HPDE6-E6E7 (cell line): ENCODE results near the gene TUBGCP2.
A peak's percentile ranks its signal among the peaks of the same experiment; 100 is the strongest.

Source experiments
- DNase-seq: peaks from one replicate; pipeline ENCODE4 v3.0.0; 2011; ENCODE audit warnings: missing footprints; ENCODE audit errors: extremely low spot score

The TUBGCP2 gene

GRCh38 chr10:133341983-133342382 is 33.3 kb upstream of the TUBGCP2 start:
- no peak for DNase-seq

- no peak for DNase-seq
These were observed 31.2 kb upstream of the TUBGCP2 start for GRCh38 chr10:133339708-133340380.

- DNase-seq = no peak
These were observed 29.7 kb upstream of the TUBGCP2 start for GRCh38 chr10:133338080-133339071.

- DNase-seq = no peak
These were observed 28.7 kb upstream of the TUBGCP2 start for GRCh38 chr10:133337370-133337725.

- no peak for DNase-seq
These were observed 28.1 kb upstream of the TUBGCP2 start, which contains the start of gene CALY for GRCh38 chr10:133336577-133337369. Gene CALY (minus strand): TSS chr10:133336896. CDS start chr10:133328989, 7,907 bp downstream.

- DNase-seq = no peak
These were observed 27.5 kb upstream of the TUBGCP2 start for GRCh38 chr10:133336118-133336576.

- no peak for DNase-seq
These were observed 26.8 kb upstream of the TUBGCP2 start for GRCh38 chr10:133335246-133336117.

- DNase-seq = no peak
These were observed 26.0 kb upstream of the TUBGCP2 start for GRCh38 chr10:133334503-133335245.

- DNase-seq = no peak
These were observed 24.4 kb upstream of the TUBGCP2 start for GRCh38 chr10:133332936-133333699.

- DNase-seq = peak; percentile 66
These were observed 21.0 kb upstream of the TUBGCP2 start for GRCh38 chr10:133329491-133330202.

GRCh38 chr10:133328358-133329343 is 20.0 kb upstream of the TUBGCP2 start:
- DNase-seq = no peak

- DNase-seq = no peak
These were observed 19.1 kb upstream of the TUBGCP2 start for GRCh38 chr10:133327651-133328357.

- DNase-seq = no peak
These were observed 18.3 kb upstream of the TUBGCP2 start for GRCh38 chr10:133326745-133327650.

GRCh38 chr10:133326223-133326551 is 17.5 kb upstream of the TUBGCP2 start:
- DNase-seq = no peak

- DNase-seq = no peak
These were observed 17.0 kb upstream of the TUBGCP2 start for GRCh38 chr10:133325440-133326222.
